OCI-LY7 (cell line): Measurements from ENCODE around the gene SYT13.

Source experiments
- CTCF ChIP-seq: fragments of 200-600 bp; sonication (generic); conservative IDR thresholded peaks from 2 replicates; pipeline ENCODE4 v1.5.1; 2014; ENCODE audit warnings: mild to moderate bottlenecking, antibody characterized with exemption, low read length, moderate library complexity, mixed read lengths
- EZH2phosphoT487 ChIP-seq: fragments of 200-600 bp; sonication (generic); IDR thresholded peaks from 2 replicates; pipeline ENCODE4 v1.6.1; 2018; ENCODE audit warnings: low read depth, borderline replicate concordance, mild to moderate bottlenecking, mixed run types, antibody characterized with exemption, low read length, moderate library complexity, mixed read lengths

DNA sequence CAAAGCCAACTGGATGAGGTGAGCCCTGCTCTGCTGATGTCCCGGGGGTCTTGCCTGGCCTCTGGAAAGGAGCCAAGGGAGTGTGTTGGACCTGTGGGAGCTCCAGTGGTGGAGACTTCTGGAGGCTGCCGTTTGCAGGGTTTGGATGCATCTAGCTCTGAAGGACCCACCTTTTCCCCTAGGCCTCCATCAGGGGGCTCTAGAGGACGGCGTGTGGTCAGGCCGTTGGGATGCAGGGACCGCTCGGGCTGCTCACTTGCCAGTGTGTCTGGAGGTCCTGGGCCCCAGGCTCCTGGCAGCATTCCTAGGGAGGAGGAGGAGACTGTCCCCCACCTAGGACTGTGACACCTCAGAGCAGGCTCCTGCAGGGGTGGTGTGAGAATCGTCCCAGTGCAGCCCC is 81.4 kb downstream of the SYT13 start:
- TF ChIP-seq CTCF (no peak), EZH2phosphoT487 (no peak)
